Endodermal cell (in vitro differentiated cells): Measurements from ENCODE around the gene CNGA4. TPM values are rescaled to one million over a fixed set of nuclear protein-coding genes. Genes with fewer than 3 reads are reported as not detected.

Experiments used
- DNase-seq: peaks from one replicate; pipeline ENCODE4 v3.0.0-alpha.2; 2017
- H3K27ac ChIP-seq: 2 replicates; pipeline ENCODE4 v1.5.1; 2013; ENCODE audit warnings: mild to moderate bottlenecking, low read depth, low read length, moderate library complexity
- H3K27me3 ChIP-seq: 2 replicates; pipeline ENCODE4 v1.6.1; 2013; ENCODE audit warnings: mild to moderate bottlenecking, low read length, moderate library complexity; ENCODE audit not compliant: insufficient read depth, control insufficient read depth, poor library complexity, severe bottlenecking
- H3K36me3 ChIP-seq: 2 replicates; pipeline ENCODE4 v1.7.0; 2013; ENCODE audit warnings: mild to moderate bottlenecking, low read length, moderate library complexity; ENCODE audit not compliant: control insufficient read depth, insufficient read depth
- H3K4me1 ChIP-seq: one replicate; pipeline ENCODE4 v1.7.0; 2013; ENCODE audit warnings: low read length; ENCODE audit not compliant: control insufficient read depth, insufficient read depth
- H3K4me3 ChIP-seq: 2 replicates; pipeline ENCODE4 v1.5.1; 2013; ENCODE audit warnings: mild to moderate bottlenecking, low read length, moderate library complexity
- H3K9ac ChIP-seq: 2 replicates; pipeline ENCODE4 v1.6.1; 2013; ENCODE audit warnings: mild to moderate bottlenecking, low read length, moderate library complexity; ENCODE audit not compliant: poor library complexity, severe bottlenecking; ENCODE audit errors: extremely low read depth
- H3K9me3 ChIP-seq: 2 replicates; pipeline ENCODE4 v1.6.1; 2013; ENCODE audit warnings: mild to moderate bottlenecking, low read length, moderate library complexity; ENCODE audit not compliant: control insufficient read depth
- H3K27ac Mint-ChIP-seq: 2 replicates; pipeline ENCODE4 v1.8.0; 2020; ENCODE audit warnings: mixed read lengths
- H3K27me3 Mint-ChIP-seq: 2 replicates; pipeline ENCODE4 v1.8.0; 2021; ENCODE audit warnings: mild to moderate bottlenecking, mixed read lengths; ENCODE audit not compliant: insufficient read depth
- H3K36me3 Mint-ChIP-seq: 2 replicates; pipeline ENCODE4 v1.8.0; 2020; ENCODE audit warnings: low read depth, mixed read lengths
- H3K4me1 Mint-ChIP-seq: 2 replicates; pipeline ENCODE4 v1.8.0; 2020; ENCODE audit warnings: mixed read lengths
- H3K4me3 Mint-ChIP-seq: 2 replicates; pipeline ENCODE4 v1.8.0; 2020; ENCODE audit warnings: mild to moderate bottlenecking, moderate library complexity, mixed read lengths
- H3K9me3 Mint-ChIP-seq: 2 replicates; pipeline ENCODE4 v1.8.0; 2020; ENCODE audit warnings: mild to moderate bottlenecking, mixed read lengths
- WGBS, 2 experiments: methylation state at CpG; one replicate each; pipeline versions ENCODE4 v1.1.5 to v1.1.7; 2013; ENCODE audit warnings: missing lambda C conversion rate in 2 of 2, mixed read lengths in 1 of 2; ENCODE audit not compliant: insufficient coverage in 1 of 2, insufficient read length in 1 of 2; 5-methylcytosine and 5-hydroxymethylcytosine counted together
- long read RNA-seq, 4 experiments: library from polyadenylated mRNA in 2 of 4; library from RNA in 1 of 4; library from capped mRNA in 1 of 4; stranded (forward) in 3 of 4; unstranded in 1 of 4; transcript quantifications; one replicate each; pipeline ENCODE4 v2.0.0, GENCODE V29; 2020 to 2021; ENCODE audit warnings: inconsistent platforms in 1 of 4
- polyA plus RNA-seq, 2 experiments: library from polyadenylated mRNA; stranded (reverse); fragments of 50-300 nt; gene quantifications; one replicate each; pipeline ENCODE4 v1.2.3, GENCODE V29; 2013
- total RNA-seq, 2 donors: library from RNA; stranded (reverse); fragmentation: NEBNext Ultra II Directional in 1 of 2; extraction: Animal tissue kit (Norgen Biotek cat#: 25700) in 1 of 2; gene quantifications; 2 replicates in 1 of 2; 3 replicates in 1 of 2; pipeline ENCODE4 v1.2.1, GENCODE V29; 2021
- TF ChIP-seq, protein P1 (sequence below): fragments of 200-600 bp; sonication (generic); conservative IDR thresholded peaks from 2 replicates; pipeline ENCODE4 v1.5.0; 2021; ENCODE audit warnings: antibody characterized with exemption, mild to moderate bottlenecking

Gene CNGA4
- 1 to 10 TPM; 1.7 to 4.3 TPM for total RNA-seq
- polyA plus RNA-seq (2013, experiment 1 of 2): 2.5 TPM
- polyA plus RNA-seq (2013, experiment 2 of 2): 1.9 TPM
- long read RNA-seq, experiment 1, partial matches to known transcripts: 0 of 1 reads
- long read RNA-seq, experiment 1, other reads (novel, unspliced or antisense): 0 of 1 reads
- long read RNA-seq, experiment 2, partial matches to known transcripts: 2 of 13 reads
- long read RNA-seq, experiment 2, other reads (novel, unspliced or antisense): 7 of 13 reads
- long read RNA-seq, experiment 3, transcript CNGA4-201 (6 exons, 1,863 nt): major isoform, 19 of 23 reads
- long read RNA-seq, experiment 3, partial matches to known transcripts: 0 of 23 reads
- long read RNA-seq, experiment 3, other reads (novel, unspliced or antisense): 4 of 23 reads
- long read RNA-seq, experiment 4, partial matches to known transcripts: 0 of 3 reads
- long read RNA-seq, experiment 4, other reads (novel, unspliced or antisense): 3 of 3 reads

DNA sequence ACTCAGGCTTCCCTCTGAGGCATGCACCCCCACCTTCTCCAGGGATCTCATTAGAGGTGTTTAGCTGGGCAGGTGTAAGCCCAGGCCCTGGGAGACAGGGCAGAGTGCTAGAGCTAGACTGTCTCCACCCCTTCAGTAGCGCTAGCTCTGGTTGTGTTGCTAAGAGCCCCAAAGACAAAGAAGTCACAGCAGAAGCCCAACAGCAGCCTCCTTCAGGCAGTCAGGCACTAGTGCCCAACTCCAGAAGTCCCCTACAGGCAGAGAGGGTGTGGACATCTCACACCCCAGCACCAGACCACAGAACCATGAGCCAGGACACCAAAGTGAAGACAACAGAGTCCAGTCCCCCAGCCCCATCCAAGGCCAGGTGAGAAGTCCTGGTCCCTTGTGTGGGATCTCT is at the start of gene CNGA4:
TSS of gene CNGA4 (plus strand) at position 188 of the 400 bp plus-strand sequence. CDS start at position 306, 118 bp downstream.
- Histone ChIP-seq H3K27me3 (no peaks in the 10 kb centered on the region), H3K4me1 (peaks cover 12% of the 10 kb centered on the region), H3K9me3 (no peaks in the 10 kb centered on the region), H3K27ac (no peak within 1 kb of the TSS), H3K36me3 (no peaks in the 10 kb centered on the region), H3K9ac (no peak within 1 kb of the TSS), H3K4me3 (peak within 1 kb of the TSS; percentile 50)
- Mint-ChIP-seq H3K4me3 (no peak within 1 kb of the TSS), H3K9me3 (no peaks in the 10 kb centered on the region), H3K27me3 (peaks cover 3% of the 10 kb centered on the region), H3K4me1 (peaks cover 31% of the 10 kb centered on the region), H3K36me3 (peaks cover 3% of the 10 kb centered on the region), H3K27ac (no peak within 1 kb of the TSS)
- peak; percentile 82 for DNase-seq
- 61 to 80% methylated on average over 1 of the region's 1 CpG for WGBS, 2 experiments
- TF ChIP-seq, protein P1, sequence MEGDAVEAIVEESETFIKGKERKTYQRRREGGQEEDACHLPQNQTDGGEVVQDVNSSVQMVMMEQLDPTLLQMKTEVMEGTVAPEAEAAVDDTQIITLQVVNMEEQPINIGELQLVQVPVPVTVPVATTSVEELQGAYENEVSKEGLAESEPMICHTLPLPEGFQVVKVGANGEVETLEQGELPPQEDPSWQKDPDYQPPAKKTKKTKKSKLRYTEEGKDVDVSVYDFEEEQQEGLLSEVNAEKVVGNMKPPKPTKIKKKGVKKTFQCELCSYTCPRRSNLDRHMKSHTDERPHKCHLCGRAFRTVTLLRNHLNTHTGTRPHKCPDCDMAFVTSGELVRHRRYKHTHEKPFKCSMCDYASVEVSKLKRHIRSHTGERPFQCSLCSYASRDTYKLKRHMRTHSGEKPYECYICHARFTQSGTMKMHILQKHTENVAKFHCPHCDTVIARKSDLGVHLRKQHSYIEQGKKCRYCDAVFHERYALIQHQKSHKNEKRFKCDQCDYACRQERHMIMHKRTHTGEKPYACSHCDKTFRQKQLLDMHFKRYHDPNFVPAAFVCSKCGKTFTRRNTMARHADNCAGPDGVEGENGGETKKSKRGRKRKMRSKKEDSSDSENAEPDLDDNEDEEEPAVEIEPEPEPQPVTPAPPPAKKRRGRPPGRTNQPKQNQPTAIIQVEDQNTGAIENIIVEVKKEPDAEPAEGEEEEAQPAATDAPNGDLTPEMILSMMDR: peak; percentile 58

GRCh38 chr11:6191742-6192141 is 47.1 kb upstream of the CNGA4 start:
- peaks cover 8% of the 10 kb centered on the region for H3K4me1 Mint-ChIP-seq
- H3K27ac Mint-ChIP-seq: no peak overlapping the region
- no peaks in the 10 kb centered on the region for H3K36me3 Mint-ChIP-seq
- no peak overlapping the region for H3K4me3 ChIP-seq
- H3K27me3 Mint-ChIP-seq: no peaks in the 10 kb centered on the region
- no peaks in the 10 kb centered on the region for H3K9me3 ChIP-seq
- no peaks in the 10 kb centered on the region for H3K27me3 ChIP-seq
- no peak overlapping the region for H3K4me3 Mint-ChIP-seq
- TF ChIP-seq, protein P1: no peak
- no peaks in the 10 kb centered on the region for H3K4me1 ChIP-seq
- DNase-seq: no peak
- H3K27ac ChIP-seq: no peak overlapping the region
- H3K36me3 ChIP-seq: no peaks in the 10 kb centered on the region
- peaks cover 7% of the 10 kb centered on the region for H3K9me3 Mint-ChIP-seq
- no peak overlapping the region for H3K9ac ChIP-seq

DNA sequence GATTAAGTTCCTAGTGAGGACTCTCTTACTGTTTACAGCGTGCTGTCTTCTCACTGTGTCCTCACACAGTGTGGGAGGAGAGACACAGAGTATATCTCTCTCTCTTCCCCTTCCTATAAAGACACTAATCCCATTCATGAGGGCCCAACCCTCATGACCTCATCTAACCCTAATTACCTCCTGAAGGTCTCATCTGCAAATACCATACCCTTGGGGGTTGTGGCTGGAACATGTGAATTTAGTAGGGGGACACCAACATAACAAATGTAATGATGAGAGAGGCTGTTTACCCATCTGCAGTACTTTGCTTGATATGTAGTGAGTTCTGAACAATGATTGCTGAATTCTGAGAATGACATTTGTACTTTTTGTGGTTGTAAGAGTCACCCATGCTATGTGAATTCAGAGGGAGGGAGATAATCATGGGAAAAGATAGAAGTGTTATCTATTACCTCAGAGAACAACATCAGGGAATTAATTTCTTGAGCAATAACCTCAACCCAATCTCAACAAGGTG is 44.8 kb upstream of the CNGA4 start:
- H3K36me3 Mint-ChIP-seq: no peaks in the 10 kb centered on the region
- H3K4me1 Mint-ChIP-seq: peaks cover 8% of the 10 kb centered on the region
- DNase-seq: no peak
- Histone ChIP-seq H3K9me3 (no peaks in the 10 kb centered on the region), H3K27ac (no peak overlapping the region), H3K4me3 (no peak overlapping the region), H3K4me1 (no peaks in the 10 kb centered on the region), H3K9ac (no peak overlapping the region), H3K27me3 (no peaks in the 10 kb centered on the region), H3K36me3 (no peaks in the 10 kb centered on the region)
- no peak overlapping the region for H3K27ac Mint-ChIP-seq
- H3K27me3 Mint-ChIP-seq: no peaks in the 10 kb centered on the region
- H3K4me3 Mint-ChIP-seq: no peak overlapping the region
- TF ChIP-seq, protein P1: no peak
- 80 to 100% methylated on average over 1 of the region's 1 CpG for WGBS, 2 experiments
- peaks cover 7% of the 10 kb centered on the region for H3K9me3 Mint-ChIP-seq
